Panc1 (cell line): ENCODE data around the gene BANF2. TPM values are rescaled to one million over a fixed set of nuclear protein-coding genes. Genes with fewer than 3 reads are reported as not detected.

Experiments used
- ATAC-seq: fragments of 200-7000 bp; cut with Tn5 transposase; 2 replicates; pipeline ENCODE4 v1.9.1; 2020; ENCODE audit warnings: mild to moderate bottlenecking, moderate library complexity
- BruUV-seq: library from RNA; stranded (reverse); fragments of 400-500 nt; replicated peaks from 2 replicates; lab custom pipeline; 2021; lab: Mats Ljungman, UMichigan
- CTCF ChIA-PET: fragments of 300-600 bp; sonication (Branson Sonifier 250); formaldehyde crosslinking; loops from one replicate; lab custom pipeline; 2022; ENCODE audit warnings: antibody characterized with exemption; lab: Charles Lee
- POLR2A ChIA-PET: fragments of 300-600 bp; sonication (Branson Sonifier 250); formaldehyde crosslinking; loops from one replicate; lab custom pipeline; 2022; ENCODE audit warnings: antibody characterized with exemption; lab: Charles Lee
- DNase-seq: peaks from one replicate; pipeline ENCODE4 v3.0.0-alpha.2; 2010; ENCODE audit warnings: low read depth, low spot score
- H3K27ac ChIP-seq: 2 replicates; pipeline ENCODE4 v1.5.1; 2011; ENCODE audit warnings: mild to moderate bottlenecking, low read length, inconsistent platforms
- H3K27me3 ChIP-seq: fragments of 200-500 bp; sonication (Bioruptor generic); 2 replicates; pipeline ENCODE4 v1.6.0; 2014; ENCODE audit warnings: low read length, inconsistent platforms; ENCODE audit not compliant: control insufficient read depth, insufficient read depth
- H3K36me3 ChIP-seq: fragments of 200-500 bp; sonication (Bioruptor generic); 2 replicates; pipeline ENCODE4 v1.5.1; 2014; ENCODE audit warnings: inconsistent platforms, mild to moderate bottlenecking, low read length, moderate library complexity; ENCODE audit not compliant: control insufficient read depth, insufficient read depth
- H3K4me1 ChIP-seq: 2 replicates; pipeline ENCODE4 v1.5.1; 2011; ENCODE audit warnings: inconsistent platforms, mild to moderate bottlenecking, low read length, moderate library complexity; ENCODE audit not compliant: control insufficient read depth, insufficient read depth
- H3K4me3 ChIP-seq, 2 experiments: 2 replicates each; pipeline ENCODE4 v1.5.1; 2011 to 2012; ENCODE audit warnings: low read depth in 2 of 2, low read length in 2 of 2, mild to moderate bottlenecking in 2 of 2, inconsistent platforms in 1 of 2, moderate library complexity in 1 of 2
- H3K9me3 ChIP-seq: fragments of 200-500 bp; sonication (Bioruptor generic); 2 replicates; pipeline ENCODE4 v1.5.1; 2014; ENCODE audit warnings: low read depth, mild to moderate bottlenecking, inconsistent platforms, low read length, moderate library complexity; ENCODE audit not compliant: control insufficient read depth, insufficient read depth
- CTCF ChIP-seq: fragments of 450-650 bp; IDR thresholded peaks from 2 replicates; pipeline ENCODE4 v1.5.1; 2017; ENCODE audit warnings: mild to moderate bottlenecking
- POLR2AphosphoS5 ChIP-seq: IDR thresholded peaks from 2 replicates; pipeline ENCODE4 v1.6.1; 2012; ENCODE audit warnings: mild to moderate bottlenecking, low read depth, low read length, moderate library complexity
- REST ChIP-seq, 2 experiments: IDR thresholded peaks; 2 replicates each; pipeline ENCODE4 v1.6.1; 2011 to 2012; ENCODE audit warnings: low read depth in 2 of 2, control low read depth in 1 of 2, low read length in 1 of 2, mild to moderate bottlenecking in 1 of 2, moderate library complexity in 1 of 2; ENCODE audit not compliant: insufficient read depth in 1 of 2
- SIN3A ChIP-seq: IDR thresholded peaks from 2 replicates; pipeline ENCODE4 v1.6.1; 2012; ENCODE audit warnings: low read depth, mild to moderate bottlenecking, low read length, moderate library complexity, borderline replicate concordance; ENCODE audit not compliant: insufficient read depth
- TCF7L2 ChIP-seq: IDR thresholded peaks from 2 replicates; pipeline ENCODE4 v1.6.1; 2011; ENCODE audit warnings: mild to moderate bottlenecking, low read depth, low read length, inconsistent platforms
- in situ Hi-C: cut with HindIII; loops from 2 replicates; pipeline ENCODE4 v1.10.0; 2016; ENCODE audit warnings: low sequenced_read_pairs, low pct_unique_long_range_greater_than_20kb
- intact Hi-C: fragments of 100-400 bp; cut with micrococcal nuclease; formaldehyde crosslinking; loops from one replicate; pipeline ENCODE4 v1.10.0; 2022; ENCODE audit not compliant: unreplicated experiment
- total RNA-seq: library from RNA; stranded (reverse); gene quantifications from one replicate; pipeline ENCODE4 v1.2.1, GENCODE V29; 2021; ENCODE audit not compliant: unreplicated experiment

BANF2 gene
- total RNA-seq, 1 experiment from 2014 or later: not detected

DNA sequence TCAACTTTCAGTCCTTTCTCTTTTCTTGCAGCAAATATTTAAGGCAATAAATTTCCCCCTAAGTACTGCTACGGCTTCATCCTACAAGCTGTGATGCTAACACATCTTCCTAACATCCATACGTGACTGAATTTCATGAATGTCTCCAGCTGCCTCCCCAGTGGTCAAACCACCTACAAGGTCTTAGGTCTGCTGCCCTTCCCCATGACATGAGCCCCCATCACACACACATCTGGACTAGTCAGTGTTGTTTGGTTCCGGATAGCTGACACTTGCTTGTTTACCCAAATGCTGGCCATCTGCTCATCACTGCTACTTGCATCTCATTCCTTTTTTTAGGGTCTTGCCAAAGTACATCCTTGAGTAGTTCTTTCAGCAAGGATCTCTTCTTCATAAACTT is 32.3 kb upstream of the BANF2 start:
- in situ Hi-C loops: no loop called here
- CTCF ChIA-PET: no interaction called here
- ATAC-seq: no peak

DNA sequence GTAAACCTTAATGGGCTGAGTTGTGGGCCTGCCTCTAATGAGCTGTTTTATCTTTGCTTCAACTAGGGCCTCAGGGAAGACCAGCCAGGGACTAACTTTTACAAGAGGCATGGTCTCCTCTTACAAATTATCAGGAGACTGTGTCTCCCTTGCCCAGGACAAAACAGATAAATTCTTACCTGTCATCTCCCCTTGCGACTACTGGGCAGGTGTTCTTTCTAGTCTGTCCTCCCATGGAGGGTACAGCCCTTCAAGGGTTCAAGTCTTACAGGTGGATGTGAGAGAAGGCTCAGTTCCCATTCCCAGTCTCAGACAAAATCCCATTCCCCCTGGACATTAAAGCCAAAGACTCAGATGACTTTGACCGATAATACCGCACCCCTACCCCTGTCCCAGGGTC is 31.3 kb upstream of the BANF2 start:
- ChIA-PET CTCF (no interaction called here), POLR2A (no interaction called here)
- Histone ChIP-seq H3K27me3 (no peaks in the 10 kb centered on the region), H3K4me3 (no peak overlapping the region), H3K27ac (no peak overlapping the region), H3K36me3 (no peaks in the 10 kb centered on the region; the same call in 1 of the 2 replicates), H3K4me1 (no peaks in the 10 kb centered on the region), H3K9me3 (no peaks in the 10 kb centered on the region)
- in situ Hi-C loops (no loop called here), intact Hi-C loops (no loop called here)
- no peak for ATAC-seq
- no TSS peak for BruUV-seq
- DNase-seq: no peak
- TF ChIP-seq TCF7L2: no peak

More for the DNA sequence above, 32.3 kb upstream of the BANF2 start:
- DNase-seq: no peak
- no peak overlapping the region for H3K27ac ChIP-seq
- no peaks in the 10 kb centered on the region; the same call in 1 of the 2 replicates for H3K36me3 ChIP-seq
- H3K4me3 ChIP-seq: no peak overlapping the region
- TF ChIP-seq TCF7L2 (no peak), POLR2AphosphoS5 (no peak), REST (IDR thresholded peaks at IDR 0.05; ENCODE audit: insufficient read depth in 1 of 2, low read depth in 2 of 2, low read length in 1 of 2) (no peak), SIN3A (no peak), CTCF (no peak)
- H3K4me1 ChIP-seq: no peaks in the 10 kb centered on the region
- H3K27me3 ChIP-seq: no peaks in the 10 kb centered on the region
- BruUV-seq: no TSS peak
- intact Hi-C loops: no loop called here
- no peaks in the 10 kb centered on the region for H3K9me3 ChIP-seq
- POLR2A ChIA-PET: no interaction called here

GRCh38 chr20:17669306-17669931 is 30.3 kb upstream of the BANF2 start:
- no peak overlapping the region for H3K4me3 ChIP-seq
- intact Hi-C loops: no loop called here
- DNase-seq (no peak), ATAC-seq (no peak)
- H3K4me1 ChIP-seq: no peaks in the 10 kb centered on the region
- BruUV-seq: no TSS peak
- ChIA-PET POLR2A (no interaction called here), CTCF (no interaction called here)
- H3K27me3 ChIP-seq: no peaks in the 10 kb centered on the region
- H3K36me3 ChIP-seq: no peaks in the 10 kb centered on the region; the same call in 1 of the 2 replicates
- TF ChIP-seq REST (IDR thresholded peaks at IDR 0.05; ENCODE audit: insufficient read depth in 1 of 2, low read depth in 2 of 2, low read length in 1 of 2): no peak
- TF ChIP-seq SIN3A: no peak
- no peak for TF ChIP-seq CTCF
- TF ChIP-seq TCF7L2: no peak
- no peak for TF ChIP-seq POLR2AphosphoS5
- no peak overlapping the region for H3K27ac ChIP-seq
- no peaks in the 10 kb centered on the region for H3K9me3 ChIP-seq
- in situ Hi-C loops: no loop called here
